H9 (cell line): ENCODE results near the gene APOM. TPM values are rescaled to one million over a fixed set of nuclear protein-coding genes. Genes with fewer than 3 reads are reported as not detected.

ENCODE experiments used
- DNase-seq: peaks from one replicate; pipeline ENCODE4 v3.0.0-alpha.2; 2017
- H2AFZ ChIP-seq: one replicate; pipeline ENCODE4 v1.6.1; 2013; ENCODE audit warnings: mild to moderate bottlenecking, low read length, control low read depth, moderate library complexity
- H2AK5ac ChIP-seq: 2 replicates; pipeline ENCODE4 v1.6.1; 2013; ENCODE audit warnings: low read length, control low read depth, mixed read lengths; ENCODE audit not compliant: insufficient read length
- H2BK120ac ChIP-seq: one replicate; pipeline ENCODE4 v1.6.1; 2013; ENCODE audit warnings: low read depth, mild to moderate bottlenecking, low read length, control low read depth, inconsistent platforms; ENCODE audit not compliant: poor library complexity, severe bottlenecking
- H2BK12ac ChIP-seq: 2 replicates; pipeline ENCODE4 v1.6.1; 2013; ENCODE audit warnings: low read length, control low read depth, mixed read lengths, low read depth; ENCODE audit not compliant: insufficient read length
- H2BK15ac ChIP-seq: 2 replicates; pipeline ENCODE4 v1.6.1; 2013; ENCODE audit warnings: low read depth, low read length, control low read depth
- H2BK20ac ChIP-seq: one replicate; pipeline ENCODE4 v1.6.1; 2013; ENCODE audit warnings: low read depth, mild to moderate bottlenecking, low read length, control low read depth, inconsistent platforms; ENCODE audit not compliant: poor library complexity, severe bottlenecking
- H2BK5ac ChIP-seq: 2 replicates; pipeline ENCODE4 v1.6.1; 2013; ENCODE audit warnings: low read length, control low read depth, mixed read lengths; ENCODE audit not compliant: insufficient read length
- H3K14ac ChIP-seq: 2 replicates; pipeline ENCODE4 v1.6.1; 2013; ENCODE audit warnings: low read length, control low read depth; ENCODE audit not compliant: insufficient read depth
- H3K18ac ChIP-seq: 2 replicates; pipeline ENCODE4 v1.6.1; 2013; ENCODE audit warnings: low read depth, mild to moderate bottlenecking, mixed read lengths, low read length, control low read depth; ENCODE audit not compliant: insufficient read length
- H3K23ac ChIP-seq: 2 replicates; pipeline ENCODE4 v1.6.1; 2013; ENCODE audit warnings: low read length, control low read depth, mixed read lengths, low read depth; ENCODE audit not compliant: insufficient read length
- H3K23me2 ChIP-seq: 2 replicates; pipeline ENCODE4 v1.6.1; 2013; ENCODE audit warnings: low read depth, mild to moderate bottlenecking, mixed read lengths, low read length, control low read depth; ENCODE audit not compliant: insufficient read length, poor library complexity, severe bottlenecking
- H3K27ac ChIP-seq: 2 replicates; pipeline ENCODE4 v1.5.1; 2013; ENCODE audit warnings: low read length, control low read depth, mixed read lengths, low read depth; ENCODE audit not compliant: insufficient read length
- H3K27me3 ChIP-seq: 2 replicates; pipeline ENCODE4 v1.6.1; 2013; ENCODE audit warnings: low read length, control low read depth, inconsistent platforms; ENCODE audit not compliant: insufficient read depth
- H3K4ac ChIP-seq: 2 replicates; pipeline ENCODE4 v1.6.1; 2013; ENCODE audit warnings: low read depth, mild to moderate bottlenecking, control low read depth, inconsistent platforms, low read length, moderate library complexity
- H3K4me1 ChIP-seq: 2 replicates; pipeline ENCODE4 v1.6.1; 2013; ENCODE audit warnings: low read length, control low read depth, inconsistent platforms; ENCODE audit not compliant: insufficient read depth
- H3K4me2 ChIP-seq: 2 replicates; pipeline ENCODE4 v1.6.1; 2013; ENCODE audit warnings: low read length, control low read depth, mixed read lengths; ENCODE audit not compliant: insufficient read length, insufficient read depth
- H3K56ac ChIP-seq: 2 replicates; pipeline ENCODE4 v1.6.1; 2013; ENCODE audit warnings: low read depth, mild to moderate bottlenecking, mixed read lengths, low read length, control low read depth; ENCODE audit not compliant: insufficient read length
- H3K79me1 ChIP-seq: 2 replicates; pipeline ENCODE4 v1.6.1; 2013; ENCODE audit warnings: low read depth, mild to moderate bottlenecking, moderate library complexity, low read length, control low read depth, inconsistent platforms; ENCODE audit not compliant: insufficient read depth, poor library complexity, severe bottlenecking
- H3K79me2 ChIP-seq: 2 replicates; pipeline ENCODE4 v1.6.1; 2013; ENCODE audit warnings: low read length, control low read depth, inconsistent platforms; ENCODE audit not compliant: insufficient read depth
- H3K9ac ChIP-seq: 2 replicates; pipeline ENCODE4 v1.6.1; 2013; ENCODE audit warnings: low read length, control low read depth, mixed read lengths; ENCODE audit not compliant: insufficient read length; ENCODE audit errors: extremely low read depth
- H3K9me3 ChIP-seq: one replicate; pipeline ENCODE4 v1.6.1; 2013; ENCODE audit warnings: low read depth, low read length, inconsistent platforms; ENCODE audit not compliant: control insufficient read depth
- H3T11ph ChIP-seq: one replicate; pipeline ENCODE4 v1.6.1; 2013; ENCODE audit warnings: mild to moderate bottlenecking, low read length, control low read depth, inconsistent platforms
- H4K20me1 ChIP-seq: one replicate; pipeline ENCODE4 v1.6.1; 2013; ENCODE audit not compliant: control insufficient read depth, insufficient read length, insufficient read depth
- H4K5ac ChIP-seq: 2 replicates; pipeline ENCODE4 v1.6.1; 2013; ENCODE audit warnings: low read depth, mild to moderate bottlenecking, mixed read lengths, low read length, control low read depth; ENCODE audit not compliant: insufficient read length
- H4K8ac ChIP-seq: replicated peaks from 2 replicates; pipeline ENCODE4 v1.6.1; 2013; ENCODE audit warnings: low read length, control low read depth, mixed read lengths, low read depth; ENCODE audit not compliant: insufficient read length
- H4K91ac ChIP-seq: 2 replicates; pipeline ENCODE4 v1.6.1; 2013; ENCODE audit warnings: low read depth, mild to moderate bottlenecking, moderate library complexity, mixed read lengths, low read length, control low read depth; ENCODE audit not compliant: insufficient read length
- H3K27ac Mint-ChIP-seq, 3 experiments: 2 replicates in 2 of 3; 3 replicates in 1 of 3; pipeline ENCODE4 v1.8.0; 2020 to 2021; ENCODE audit warnings: mixed read lengths in 3 of 3, mild to moderate bottlenecking in 1 of 3, moderate library complexity in 1 of 3
- H3K27me3 Mint-ChIP-seq: 2 replicates; pipeline ENCODE4 v1.8.0; 2021; ENCODE audit warnings: low read depth, mild to moderate bottlenecking, moderate library complexity, mixed read lengths
- H3K36me3 Mint-ChIP-seq, 3 experiments: 2 replicates in 2 of 3; 3 replicates in 1 of 3; pipeline ENCODE4 v1.8.0; 2020 to 2021; ENCODE audit warnings: low read depth in 3 of 3, mixed read lengths in 3 of 3; ENCODE audit not compliant: insufficient read depth in 1 of 3
- H3K4me1 Mint-ChIP-seq, 2 experiments: 2 replicates each; pipeline ENCODE4 v1.8.0; 2020; ENCODE audit warnings: mixed read lengths in 2 of 2
- H3K4me3 Mint-ChIP-seq, 2 experiments: 2 replicates in 1 of 2; 3 replicates in 1 of 2; pipeline ENCODE4 v1.8.0; 2020 to 2021; ENCODE audit warnings: mild to moderate bottlenecking in 2 of 2, mixed read lengths in 2 of 2, moderate library complexity in 1 of 2
- H3K9me3 Mint-ChIP-seq, 2 experiments: 2 replicates in 1 of 2; 3 replicates in 1 of 2; pipeline ENCODE4 v1.8.0; 2020; ENCODE audit warnings: mild to moderate bottlenecking in 2 of 2, mixed read lengths in 2 of 2, moderate library complexity in 1 of 2
- WGBS: extraction: QIAGEN DNeasy Blood & Tissue Kit; methylation state at CpG from one replicate; pipeline ENCODE4 v1.1.7; 2013; ENCODE audit warnings: missing lambda C conversion rate, low lambda C conversion rate, mixed read lengths; ENCODE audit not compliant: insufficient read length; ENCODE audit errors: extremely low coverage; 5-methylcytosine and 5-hydroxymethylcytosine counted together
- total RNA-seq: library from RNA; stranded (reverse); gene quantifications from 2 replicates; pipeline ENCODE4 v1.2.1, GENCODE V29; 2021
- TF ChIP-seq, protein P1 (sequence below): fragments of 200-600 bp; sonication (generic); conservative IDR thresholded peaks from 3 replicates; pipeline ENCODE4 v1.8.0; 2021; ENCODE audit warnings: antibody characterized with exemption, mild to moderate bottlenecking

APOM gene
- total RNA-seq, 1 experiment from 2014 or later, result 3.6 TPM

DNA sequence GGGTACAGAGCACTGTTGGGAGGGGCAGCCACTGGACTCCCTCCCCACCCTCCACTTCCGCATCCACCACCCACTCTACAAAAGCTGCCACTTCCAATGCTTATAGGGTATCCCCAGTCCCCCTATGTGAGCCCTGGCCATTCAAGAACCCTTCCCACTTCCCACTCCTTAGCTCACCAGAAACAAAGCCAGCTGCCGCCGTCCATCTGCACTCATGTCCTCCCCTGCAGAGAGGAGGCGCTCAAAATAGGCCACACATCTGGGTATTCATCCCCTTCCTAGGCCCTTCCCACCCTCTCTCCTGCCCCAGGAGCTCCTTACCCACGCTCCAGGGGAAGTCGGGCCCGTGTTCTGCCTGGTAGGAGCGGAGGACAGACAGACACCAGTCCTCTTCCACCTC is 31.6 kb downstream of the APOM start:
- Histone ChIP-seq H4K20me1 (no peaks in the 10 kb centered on the region), H3K18ac (no peak overlapping the region), H2BK5ac (no peak overlapping the region), H3K27ac (no peak overlapping the region), H2BK20ac (no peak overlapping the region), H4K8ac (no peak overlapping the region), H3K14ac (no peak overlapping the region), H3K23ac (no peak overlapping the region), H3K4me1 (no peaks in the 10 kb centered on the region), H2BK12ac (no peak overlapping the region), H3K9me3 (no peaks in the 10 kb centered on the region), H2AK5ac (no peak overlapping the region), H3K56ac (no peak overlapping the region), H3T11ph (no peak overlapping the region), H2AFZ (no peak overlapping the region), H4K5ac (no peak overlapping the region), H3K4me2 (no peak overlapping the region), H3K23me2 (peaks cover 9% of the 10 kb centered on the region), H3K27me3 (no peaks in the 10 kb centered on the region; the same call in 1 of the 2 replicates), H3K79me2 (no peaks in the 10 kb centered on the region), H4K91ac (no peak overlapping the region), H3K4ac (no peak overlapping the region), H2BK15ac (no peak overlapping the region), H2BK120ac (no peak overlapping the region), H3K79me1 (no peaks in the 10 kb centered on the region), H3K9ac (no peak overlapping the region)
- H3K27me3 Mint-ChIP-seq, result peaks cover 8% of the 10 kb centered on the region
- TF ChIP-seq, protein P1, sequence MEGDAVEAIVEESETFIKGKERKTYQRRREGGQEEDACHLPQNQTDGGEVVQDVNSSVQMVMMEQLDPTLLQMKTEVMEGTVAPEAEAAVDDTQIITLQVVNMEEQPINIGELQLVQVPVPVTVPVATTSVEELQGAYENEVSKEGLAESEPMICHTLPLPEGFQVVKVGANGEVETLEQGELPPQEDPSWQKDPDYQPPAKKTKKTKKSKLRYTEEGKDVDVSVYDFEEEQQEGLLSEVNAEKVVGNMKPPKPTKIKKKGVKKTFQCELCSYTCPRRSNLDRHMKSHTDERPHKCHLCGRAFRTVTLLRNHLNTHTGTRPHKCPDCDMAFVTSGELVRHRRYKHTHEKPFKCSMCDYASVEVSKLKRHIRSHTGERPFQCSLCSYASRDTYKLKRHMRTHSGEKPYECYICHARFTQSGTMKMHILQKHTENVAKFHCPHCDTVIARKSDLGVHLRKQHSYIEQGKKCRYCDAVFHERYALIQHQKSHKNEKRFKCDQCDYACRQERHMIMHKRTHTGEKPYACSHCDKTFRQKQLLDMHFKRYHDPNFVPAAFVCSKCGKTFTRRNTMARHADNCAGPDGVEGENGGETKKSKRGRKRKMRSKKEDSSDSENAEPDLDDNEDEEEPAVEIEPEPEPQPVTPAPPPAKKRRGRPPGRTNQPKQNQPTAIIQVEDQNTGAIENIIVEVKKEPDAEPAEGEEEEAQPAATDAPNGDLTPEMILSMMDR, result no peak
- peaks cover 14 to 49% (median 32%) of the 10 kb centered on the region in 3 experiments for H3K36me3 Mint-ChIP-seq
- H3K9me3 Mint-ChIP-seq, result no peaks in the 10 kb centered on the region; a peak in 2 of 5 replicates
- H3K27ac Mint-ChIP-seq, result 0 out of 7 replicates have a peak overlapping the region, but pooled peaks of 1 of the 3 experiments have one; percentile 23
- no peak for DNase-seq
- H3K4me1 Mint-ChIP-seq, result peaks cover 13 to 19% of the 10 kb centered on the region in 2 experiments
- WGBS, result no CpG with 5 or more reads among the region's 8 CpGs
- no peak overlapping the region for H3K4me3 Mint-ChIP-seq
